Esophagus squamous epithelium (tissue), 4 donors: ENCODE data around the gene PCCA.

Source experiments
- CTCF ChIP-seq, 6 experiments: fragments of 450-650 bp in 4 of 6; fragments of 200-600 bp in 2 of 6; sonication (generic) in 2 of 6; IDR thresholded peaks; one replicate each; pipeline ENCODE4 v1.5.1; 2016 to 2019; ENCODE audit warnings: antibody characterized with exemption in 6 of 6, mild to moderate bottlenecking in 4 of 6, moderate library complexity in 4 of 6
- POLR2A ChIP-seq, 4 donors: fragments of 450-650 bp; IDR thresholded peaks; one replicate each; pipeline ENCODE4 v1.6.1; 2017; ENCODE audit warnings: antibody characterized with exemption in 4 of 4, mild to moderate bottlenecking in 4 of 4, moderate library complexity in 3 of 4

GRCh38 chr13:100392709-100393630 is 304.1 kb downstream of the PCCA start:
- TF ChIP-seq CTCF (IDR thresholded peaks at IDR 0.05) (no peak), POLR2A (IDR thresholded peaks at IDR 0.05) (no peak)
